ENCODE data around the gene MYLK3. TPM values are rescaled to one million over a fixed set of nuclear protein-coding genes. Genes with fewer than 3 reads are reported as not detected.

MYLK3 gene
- polyA plus RNA-seq, 3 donors, result 0.32 TPM; not detected in 2

DNA sequence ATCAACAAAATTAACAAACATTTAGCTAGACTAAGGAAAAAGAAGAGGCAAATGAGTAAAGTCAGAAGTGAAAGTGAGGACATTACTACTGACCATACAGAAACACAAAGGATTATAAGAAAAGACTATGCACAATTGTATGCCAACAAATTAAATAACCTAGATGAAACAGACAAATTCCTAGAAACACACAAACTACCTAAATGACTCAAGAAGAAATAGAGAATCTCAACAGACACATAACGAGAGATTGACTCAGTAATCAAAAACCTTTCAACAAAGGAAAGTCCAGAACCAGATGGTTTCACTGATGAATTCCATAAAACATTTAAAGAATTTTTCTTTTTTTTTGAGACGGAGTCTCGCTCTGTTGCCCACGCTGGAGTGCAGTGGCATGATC, 35.7 kb upstream of the MYLK3 start:
- peaks cover 13 to 18% of the 10 kb centered on the region in 2 donors for H3K4me1 ChIP-seq (ENCODE audit: control insufficient read depth in 1 of 2, insufficient read depth in 2 of 2, low read length in 2 of 2)
- H3K79me2 ChIP-seq (ENCODE audit: insufficient read depth, low read length), result no peaks in the 10 kb centered on the region
- no peak overlapping the region for H3K4me2 ChIP-seq (replicated peaks; ENCODE audit: extremely low read depth, low read length, poor library complexity, severe bottlenecking)
- Mint-ChIP-seq H3K27ac (no peak overlapping the region), H3K27me3 (ENCODE audit: low read depth in 3 of 3) (peaks cover 0 to 1% (median 1%) of the 10 kb centered on the region in 3 donors), H3K36me3 (no peaks in the 10 kb centered on the region), H3K4me1 (peaks cover 21% of the 10 kb centered on the region), H3K9me3 (peaks cover 4 to 15% (median 6%) of the 10 kb centered on the region in 7 donors), H3K4me3 (no peak overlapping the region)
- H2AFZ ChIP-seq (ENCODE audit: insufficient read depth, low read depth, low read length, poor library complexity, severe bottlenecking), result no peak overlapping the region
- no peak overlapping the region for H3K27ac ChIP-seq (ENCODE audit: low read depth in 1 of 2, low read length in 2 of 2)
- intact Hi-C loops (cut with micrococcal nuclease), result no loop called here
- H4K20me1 ChIP-seq (ENCODE audit: insufficient read depth, low read length), result no peaks in the 10 kb centered on the region
- H3K9ac ChIP-seq (ENCODE audit: insufficient read depth, low read length, poor library complexity, severe bottlenecking), result no peak overlapping the region
- H3K9me3 ChIP-seq (replicated peaks in 1 of 2; ENCODE audit: control insufficient read depth in 1 of 2, insufficient read depth in 1 of 2, low read length in 2 of 2), result no peaks in the 10 kb centered on the region
- no peak overlapping the region for H3K4me3 ChIP-seq (replicated peaks in 1 of 3; ENCODE audit: low read depth in 2 of 3, low read length in 3 of 3)
- no peaks in the 10 kb centered on the region for H3K36me3 ChIP-seq (replicated peaks in 1 of 2; ENCODE audit: control insufficient read depth in 1 of 2, insufficient read depth in 2 of 2, low read length in 2 of 2)
- no peaks in the 10 kb centered on the region for H3K27me3 ChIP-seq (ENCODE audit: control insufficient read depth in 2 of 2, insufficient read depth in 2 of 2, low read length in 2 of 2)
- no peak for DNase-seq
- TF ChIP-seq, protein P1, sequence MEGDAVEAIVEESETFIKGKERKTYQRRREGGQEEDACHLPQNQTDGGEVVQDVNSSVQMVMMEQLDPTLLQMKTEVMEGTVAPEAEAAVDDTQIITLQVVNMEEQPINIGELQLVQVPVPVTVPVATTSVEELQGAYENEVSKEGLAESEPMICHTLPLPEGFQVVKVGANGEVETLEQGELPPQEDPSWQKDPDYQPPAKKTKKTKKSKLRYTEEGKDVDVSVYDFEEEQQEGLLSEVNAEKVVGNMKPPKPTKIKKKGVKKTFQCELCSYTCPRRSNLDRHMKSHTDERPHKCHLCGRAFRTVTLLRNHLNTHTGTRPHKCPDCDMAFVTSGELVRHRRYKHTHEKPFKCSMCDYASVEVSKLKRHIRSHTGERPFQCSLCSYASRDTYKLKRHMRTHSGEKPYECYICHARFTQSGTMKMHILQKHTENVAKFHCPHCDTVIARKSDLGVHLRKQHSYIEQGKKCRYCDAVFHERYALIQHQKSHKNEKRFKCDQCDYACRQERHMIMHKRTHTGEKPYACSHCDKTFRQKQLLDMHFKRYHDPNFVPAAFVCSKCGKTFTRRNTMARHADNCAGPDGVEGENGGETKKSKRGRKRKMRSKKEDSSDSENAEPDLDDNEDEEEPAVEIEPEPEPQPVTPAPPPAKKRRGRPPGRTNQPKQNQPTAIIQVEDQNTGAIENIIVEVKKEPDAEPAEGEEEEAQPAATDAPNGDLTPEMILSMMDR (IDR thresholded peaks at IDR 0.05), result no peak
- WGBS (ENCODE audit: insufficient coverage), result 100% methylated on average over 4 of the region's 4 CpGs

DNA sequence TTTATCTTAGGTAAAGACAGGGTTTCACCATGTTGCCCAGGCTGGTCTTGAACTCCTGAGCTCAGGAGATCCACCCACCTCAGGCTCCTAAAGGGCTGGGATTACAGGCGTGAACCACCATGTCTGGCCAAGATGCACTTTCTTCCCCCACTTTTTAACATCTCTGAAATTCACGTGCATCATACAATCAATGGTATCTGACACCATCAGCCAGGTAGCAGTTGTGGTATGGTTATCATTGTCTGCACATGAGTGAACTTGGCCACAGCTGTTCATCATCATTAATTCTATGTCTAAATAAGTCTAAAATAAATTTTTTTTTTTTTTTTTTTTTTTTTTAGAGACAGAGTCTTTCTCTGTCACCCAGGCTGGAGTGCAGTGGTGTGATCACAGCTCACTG, 34.2 kb upstream of the MYLK3 start:
- TF ChIP-seq, protein P1 (IDR thresholded peaks at IDR 0.05), result no peak
- no peak overlapping the region for H3K27ac Mint-ChIP-seq
- H3K9me3 ChIP-seq (replicated peaks in 1 of 2; ENCODE audit: control insufficient read depth in 1 of 2, insufficient read depth in 1 of 2, low read length in 2 of 2), result peaks cover 0 to 11% of the 10 kb centered on the region in 2 donors
- H3K79me2 ChIP-seq (ENCODE audit: insufficient read depth, low read length), result no peaks in the 10 kb centered on the region
- H3K36me3 Mint-ChIP-seq, result no peaks in the 10 kb centered on the region
- no peak overlapping the region for H3K27ac ChIP-seq (ENCODE audit: low read depth in 1 of 2, low read length in 2 of 2)
- H3K9ac ChIP-seq (ENCODE audit: insufficient read depth, low read length, poor library complexity, severe bottlenecking), result no peak overlapping the region
- no peak overlapping the region for H3K4me3 ChIP-seq (replicated peaks in 1 of 3; ENCODE audit: low read depth in 2 of 3, low read length in 3 of 3)
- no peak overlapping the region for H2AFZ ChIP-seq (ENCODE audit: insufficient read depth, low read depth, low read length, poor library complexity, severe bottlenecking)
- peaks cover 8 to 29% (median 13%) of the 10 kb centered on the region in 7 donors for H3K9me3 Mint-ChIP-seq
- DNase-seq, result no peak
- intact Hi-C loops (cut with micrococcal nuclease), result no loop called here
- H3K4me1 ChIP-seq (ENCODE audit: control insufficient read depth in 1 of 2, insufficient read depth in 2 of 2, low read length in 2 of 2), result peaks cover 3% of the 10 kb centered on the region in 2 donors
- peaks cover 9% of the 10 kb centered on the region for H3K4me1 Mint-ChIP-seq
- H3K4me2 ChIP-seq (replicated peaks; ENCODE audit: extremely low read depth, low read length, poor library complexity, severe bottlenecking), result no peak overlapping the region
- H4K20me1 ChIP-seq (ENCODE audit: insufficient read depth, low read length), result no peaks in the 10 kb centered on the region
- H3K27me3 Mint-ChIP-seq (ENCODE audit: low read depth in 3 of 3), result peaks cover 0 to 1% (median 1%) of the 10 kb centered on the region in 3 donors
- no peak overlapping the region for H3K4me3 Mint-ChIP-seq
- 100% methylated on average over 1 of the region's 2 CpGs for WGBS (ENCODE audit: insufficient coverage)
- H3K27me3 ChIP-seq (ENCODE audit: control insufficient read depth in 2 of 2, insufficient read depth in 2 of 2, low read length in 2 of 2), result no peaks in the 10 kb centered on the region
- H3K36me3 ChIP-seq (replicated peaks in 1 of 2; ENCODE audit: control insufficient read depth in 1 of 2, insufficient read depth in 2 of 2, low read length in 2 of 2), result no peaks in the 10 kb centered on the region
